Stimulated activated CD4-positive, alpha-beta T cell treated with anti-CD3 and anti-CD28 coated beads, Interleukin-15, amount 100 ng/mL, for 1 hour (primary cell): ENCODE results near the gene C1S.
A peak's percentile ranks its signal among the peaks of the same experiment; 100 is the strongest.

Source experiments
- DNase-seq, 2 donors: peaks; one replicate each; pipeline ENCODE4 v3.0.0-alpha.2; 2020; ENCODE audit warnings: low read depth in 1 of 2, low spot score in 1 of 2

The C1S gene

GRCh38 chr12:7075939-7076338 lies 15.4 kb downstream of the C1S start:
- no peak for DNase-seq

DNA sequence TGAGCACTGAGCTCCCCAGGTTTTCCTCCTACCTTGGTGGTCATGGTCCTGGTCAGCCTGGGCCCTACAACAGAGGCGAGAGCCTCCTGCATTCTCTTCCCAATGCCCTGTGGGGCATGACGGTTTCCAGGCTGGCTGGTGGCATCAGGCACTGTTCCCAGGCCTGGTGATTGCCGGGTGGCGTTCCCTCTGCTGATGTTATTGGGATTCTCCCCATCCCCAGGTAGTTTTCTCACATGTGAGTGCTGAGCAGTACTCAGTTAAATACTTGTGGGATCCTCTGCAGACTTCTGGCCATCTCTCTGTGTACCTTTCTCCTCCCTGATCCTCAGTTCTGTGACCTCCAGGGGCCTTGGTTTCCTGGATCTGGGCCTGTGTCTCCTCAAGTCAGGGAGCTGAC lies 16.0 kb downstream of the C1S start:
- DNase-seq = no peak

DNA sequence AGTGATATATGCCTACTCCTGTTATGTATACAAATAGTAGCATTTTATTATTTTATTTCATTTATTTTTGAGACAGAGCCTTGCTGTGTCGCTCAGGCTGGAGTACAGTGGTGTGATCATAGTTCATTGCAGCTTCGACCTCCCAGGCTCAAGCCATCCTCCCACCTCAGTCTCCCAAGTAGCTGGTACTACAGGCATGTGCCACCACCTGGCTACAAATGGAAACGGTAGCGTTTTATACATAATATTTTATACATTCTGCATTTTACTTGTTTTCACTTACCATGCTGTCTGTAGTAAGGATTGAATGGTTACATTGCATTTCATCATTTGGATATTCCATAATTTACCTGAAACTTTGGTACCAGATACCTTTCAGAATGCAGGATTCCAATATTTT lies 17.6 kb downstream of the C1S start:
- no peak for DNase-seq

- DNase-seq = no peak
Measured at GRCh38 chr12:7079826-7080125, 19.3 kb downstream of the C1S start.

DNA sequence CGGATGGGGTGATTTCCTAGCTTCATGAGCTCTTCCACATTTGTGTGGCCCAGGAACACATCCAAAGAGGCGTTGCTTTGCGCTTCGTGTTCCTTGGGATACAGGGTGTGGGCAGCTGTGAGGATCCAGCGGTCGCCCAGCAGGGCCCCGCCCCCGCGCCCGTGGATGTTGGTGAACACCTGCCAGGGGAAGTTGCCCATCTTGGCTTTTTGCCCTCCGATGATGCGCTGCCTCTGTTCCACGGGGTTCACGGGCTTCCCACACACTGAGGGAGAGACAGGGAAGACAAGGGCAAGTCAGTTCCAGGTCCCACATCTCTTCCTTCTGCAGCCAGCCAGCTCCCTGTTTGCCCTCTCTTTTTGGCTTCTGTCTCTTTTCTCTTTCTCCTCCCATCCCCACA lies 20.5 kb downstream of the C1S start:
- DNase-seq = no peak

GRCh38 chr12:7083125-7083524 lies 22.6 kb downstream of the C1S start:
- no peak for DNase-seq

DNA sequence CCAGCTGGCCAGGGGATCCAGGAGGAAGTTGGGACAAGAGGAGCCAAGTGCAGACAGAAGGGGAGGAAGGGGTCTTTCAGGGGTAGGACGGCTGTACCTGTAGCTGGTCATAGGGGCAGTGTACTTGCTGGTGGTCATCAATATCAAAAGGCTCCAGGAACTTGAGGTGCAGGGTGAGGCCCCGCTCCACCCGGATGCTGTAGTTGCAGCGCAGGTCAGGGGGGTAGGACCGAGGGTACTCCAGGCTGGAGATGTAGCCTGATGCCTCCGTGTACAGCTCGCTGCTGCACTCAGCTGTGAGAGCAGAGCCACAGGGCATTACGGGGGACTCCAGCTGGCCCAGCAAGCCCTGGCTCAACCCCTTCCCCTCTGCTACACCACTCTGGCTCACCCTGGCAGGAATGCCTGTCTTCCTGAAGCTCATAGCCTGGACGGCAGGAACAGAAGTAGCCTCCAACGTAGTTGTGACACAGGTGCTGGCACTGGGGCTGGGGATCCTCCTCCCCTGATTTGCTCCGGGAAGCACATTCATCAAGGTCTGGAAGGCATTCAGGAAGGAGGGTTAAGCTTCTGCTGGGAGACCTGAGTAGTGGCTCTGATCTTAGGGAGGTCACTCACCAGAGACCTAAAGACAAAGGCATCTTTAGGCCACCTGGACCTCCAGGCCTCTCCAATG lies 28.8 kb downstream of the C1S start:
- DNase-seq = no peak

DNA sequence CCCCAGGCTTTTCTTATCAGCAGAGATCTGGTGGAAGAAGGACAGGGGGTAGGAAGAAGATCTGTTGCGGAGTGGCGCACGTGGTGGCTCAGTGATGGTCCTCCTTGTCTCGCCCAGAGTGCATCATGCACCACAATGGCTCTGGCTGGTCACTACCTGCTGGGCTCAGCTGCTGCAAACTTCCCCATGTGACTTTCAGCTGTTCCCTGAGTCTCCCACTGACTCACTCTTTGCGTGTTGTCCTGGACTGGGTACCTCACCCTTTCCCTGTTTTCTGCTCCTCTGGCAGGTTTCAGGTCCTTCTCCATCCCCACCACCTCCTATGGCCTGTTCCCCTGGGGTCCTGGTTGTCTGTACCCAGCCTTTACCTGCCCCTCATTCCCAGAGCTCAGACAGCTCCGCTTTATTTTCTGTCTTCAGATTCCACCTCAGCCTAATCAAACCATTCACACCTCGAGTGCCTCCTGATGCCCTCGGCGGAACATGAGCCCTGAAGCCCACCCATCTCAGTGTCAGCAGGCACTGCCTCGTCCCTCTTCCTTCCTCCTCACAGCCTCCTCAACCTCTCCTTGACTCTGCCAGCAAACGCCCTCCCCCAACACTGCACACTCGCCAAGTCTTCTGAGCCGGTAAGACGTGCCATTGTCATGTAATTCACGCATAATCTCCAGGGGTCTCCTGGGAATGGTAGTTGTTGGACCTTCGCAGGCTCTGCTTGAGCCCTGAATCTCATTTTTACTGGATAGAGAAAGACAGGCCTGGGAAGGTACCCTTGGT lies 29.9 kb downstream of the C1S start:
- DNase-seq = no peak

- no peak for DNase-seq
Measured at GRCh38 chr12:7091171-7091570, 30.7 kb downstream of the C1S start.

- no peak for DNase-seq
Measured at GRCh38 chr12:7091660-7092228, 31.2 kb downstream of the C1S start.

- peak; percentile 38 to 54 for DNase-seq
Measured at GRCh38 chr12:7092229-7092985, 31.9 kb downstream of the C1S start, which contains the start of gene C1R. Gene C1R, minus strand, starts transcription at chr12:7092445. Its CDS starts 57 bp downstream, at chr12:7092388.

GRCh38 chr12:7092986-7093460 lies 32.5 kb downstream of the C1S start:
- no peak for DNase-seq

- DNase-seq = no peak
Measured at GRCh38 chr12:7093486-7093885, 33.0 kb downstream of the C1S start.

DNA sequence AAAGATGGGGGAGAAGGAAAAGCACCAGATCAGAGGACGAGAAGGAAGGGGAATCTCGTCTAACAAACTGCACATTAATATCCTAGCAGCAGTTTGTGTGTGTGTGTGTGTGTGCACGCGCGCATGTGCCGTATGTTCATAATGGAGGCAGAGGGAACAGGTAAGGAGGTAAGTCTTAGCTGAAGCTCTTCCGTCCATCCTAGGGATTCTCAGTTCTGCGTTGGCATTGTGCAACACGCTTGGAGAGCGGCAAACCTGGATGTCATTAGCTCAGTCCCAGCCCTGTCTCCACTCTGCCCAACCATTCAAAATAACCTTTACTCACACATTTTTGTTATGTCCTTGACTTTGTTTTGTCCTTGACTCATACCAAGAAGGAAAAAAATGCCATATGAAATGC lies 33.4 kb downstream of the C1S start:
- no peak for DNase-seq

DNA sequence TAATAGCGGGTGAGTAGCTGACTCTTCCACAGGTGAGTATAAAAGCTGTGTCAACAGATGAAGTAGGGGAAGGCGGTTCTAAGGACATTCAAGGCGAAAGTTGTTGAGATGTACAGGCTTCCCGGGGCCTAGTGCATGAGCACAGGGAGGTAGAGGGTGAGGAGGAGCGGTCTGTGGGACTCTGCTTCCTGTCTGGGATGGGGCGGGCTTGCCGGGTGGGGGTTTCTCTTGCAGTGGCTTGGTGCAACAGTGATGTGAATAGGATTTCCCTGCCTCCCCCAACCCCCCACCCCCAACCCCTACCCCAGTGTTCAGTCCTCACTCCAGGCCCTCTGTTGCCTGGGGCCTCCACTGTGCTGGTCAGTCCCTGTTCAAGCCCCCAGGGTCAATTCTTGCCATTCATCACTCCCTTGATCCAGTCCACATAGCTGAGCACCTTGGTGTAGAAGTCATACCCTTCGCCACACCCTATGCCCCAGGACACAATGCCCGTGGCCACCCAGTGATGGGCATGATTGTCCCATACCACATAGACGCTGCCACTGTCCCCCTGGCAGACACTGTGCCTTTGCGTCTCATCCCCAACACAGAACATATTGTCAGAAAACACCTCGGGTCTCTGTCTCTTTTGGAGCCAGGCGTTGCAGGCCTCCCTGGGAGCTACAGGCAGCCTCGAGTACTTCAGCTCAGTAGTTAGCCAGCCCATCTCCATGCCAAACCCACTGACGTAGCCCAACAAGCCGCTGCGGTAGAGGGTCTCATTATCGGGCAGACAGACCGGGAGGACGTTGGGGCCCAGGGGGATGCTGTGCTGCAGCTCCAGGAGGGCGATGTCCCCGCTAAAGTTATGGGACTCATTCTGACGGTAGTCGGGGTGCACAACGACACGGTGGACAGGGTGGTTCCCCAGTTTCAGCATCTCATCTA lies 35.8 kb downstream of the C1S start:
- DNase-seq = no peak

GRCh38 chr12:7096979-7097378 lies 36.5 kb downstream of the C1S start:
- DNase-seq = no peak

DNA sequence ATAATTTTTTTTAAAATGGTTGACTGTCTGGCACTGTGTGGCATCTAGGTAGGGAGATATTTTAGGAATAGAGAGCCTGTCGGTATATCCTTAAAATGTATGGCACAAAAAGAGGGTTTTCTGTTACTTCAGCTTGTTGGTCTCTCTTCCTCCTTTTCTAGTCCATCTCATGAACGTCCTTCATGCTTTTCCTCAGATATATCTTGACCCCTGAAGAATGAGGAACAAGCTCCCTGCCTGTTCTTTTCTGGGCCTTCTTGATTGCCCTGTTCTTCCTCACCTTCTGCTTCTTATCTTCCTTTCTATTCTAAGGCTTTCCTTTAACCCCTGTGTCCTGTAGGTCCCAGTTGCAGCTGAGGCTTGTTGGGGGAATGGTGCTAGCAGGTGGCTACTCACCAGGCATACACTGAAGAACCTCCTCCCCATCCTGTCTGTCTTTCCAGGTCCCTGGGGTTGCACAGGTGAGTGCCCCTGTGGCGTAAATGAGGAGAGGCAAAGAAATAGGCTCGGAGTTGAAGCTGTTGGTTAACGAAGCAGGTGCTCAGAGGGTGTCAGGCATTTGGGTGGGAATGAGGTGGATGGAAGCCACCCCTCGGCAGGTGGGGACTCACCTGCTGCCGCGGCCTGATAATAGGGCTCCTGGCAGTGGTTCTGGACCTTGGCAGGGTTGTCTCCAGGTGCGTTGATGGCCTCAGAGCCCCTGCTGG lies 38.9 kb downstream of the C1S start:
- DNase-seq = no peak

DNA sequence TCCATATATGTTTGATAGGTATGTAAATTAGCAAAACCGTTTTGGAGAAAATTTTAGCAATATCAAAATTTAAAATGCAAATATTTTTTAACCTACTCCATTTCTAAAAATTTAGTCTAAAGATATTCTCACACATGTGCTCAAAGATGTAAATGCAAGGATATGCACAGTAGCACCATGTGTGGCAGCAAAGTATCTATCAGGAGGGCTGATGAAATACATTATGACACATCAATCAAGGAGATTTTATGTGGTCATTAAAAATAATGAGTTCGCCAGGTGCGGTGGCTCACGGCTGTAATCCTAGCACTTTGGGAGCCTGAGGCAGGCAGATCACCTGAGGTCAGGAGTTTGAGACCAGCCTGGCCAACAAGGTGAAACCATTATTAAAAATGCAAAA lies 39.7 kb downstream of the C1S start:
- DNase-seq = no peak

DNA sequence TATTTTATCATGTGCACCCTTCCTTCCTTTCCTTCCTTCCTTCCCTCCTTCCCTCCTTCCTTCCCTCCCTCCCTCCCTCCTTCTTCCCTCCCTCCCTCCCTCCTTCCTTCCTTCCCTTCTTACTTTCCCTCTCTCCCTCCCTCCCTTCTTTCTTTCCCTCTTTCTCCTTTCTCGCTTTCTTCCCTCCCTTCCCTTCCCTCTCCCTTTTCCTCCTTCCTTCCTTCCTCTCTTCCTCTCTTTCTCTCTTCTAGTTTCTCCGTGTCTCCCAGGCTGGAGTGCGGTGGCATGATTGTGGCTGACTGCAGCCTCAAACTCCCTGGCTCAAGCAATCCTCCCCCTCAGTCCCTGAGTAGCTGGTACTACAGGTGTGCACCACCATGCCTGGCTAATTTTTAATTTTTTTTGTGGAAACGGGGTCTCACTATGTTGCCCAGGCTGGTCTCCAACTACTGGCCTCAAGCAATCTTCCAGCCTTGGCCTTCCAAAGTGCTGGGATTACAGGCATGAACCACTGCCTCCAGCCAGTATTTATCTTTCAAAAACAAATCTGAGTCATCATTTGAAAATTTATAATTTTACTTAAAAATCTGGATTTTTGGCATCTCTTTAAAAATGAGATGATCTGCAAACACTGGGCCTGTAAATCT lies 40.7 kb downstream of the C1S start:
- no peak for DNase-seq
